ENCODE measurements around the gene CAB39.

The CAB39 gene

DNA sequence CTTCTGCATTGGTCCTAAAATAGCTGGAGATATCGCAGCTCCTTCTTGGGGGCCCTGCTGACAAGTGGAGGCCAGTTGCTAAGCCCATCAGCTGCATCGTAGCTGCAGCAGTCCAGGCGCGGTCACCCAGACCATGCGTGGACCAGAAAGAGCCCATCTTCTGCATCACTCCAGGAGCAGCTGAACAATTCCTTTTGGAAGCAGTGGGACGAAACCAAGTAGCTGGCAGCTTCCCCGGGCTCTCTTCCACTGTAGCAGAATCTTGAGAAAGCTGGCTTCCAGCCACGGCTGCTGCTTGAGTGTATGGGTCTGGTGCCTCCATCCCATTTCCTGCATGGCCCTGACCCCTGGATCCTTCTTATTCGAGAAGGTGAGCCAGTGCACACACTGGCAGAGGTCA, 22.2 kb upstream of the CAB39 start:
- Histone ChIP-seq H3K27ac (ENCODE audit: poor library complexity, severe bottlenecking) (peak overlapping the region; percentile 85), H3K9me3 (ENCODE audit: severe bottlenecking) (no peaks in the 10 kb centered on the region), H3K27me3 (ENCODE audit: insufficient read depth, poor library complexity, severe bottlenecking) (no peaks in the 10 kb centered on the region), H3K36me3 (ENCODE audit: low read depth) (no peaks in the 10 kb centered on the region), H3K4me1 (ENCODE audit: insufficient read depth, poor library complexity, severe bottlenecking) (peaks cover 52% of the 10 kb centered on the region), H3K4me3 (ENCODE audit: severe bottlenecking) (no peak overlapping the region)
- TF ChIP-seq, protein P1, sequence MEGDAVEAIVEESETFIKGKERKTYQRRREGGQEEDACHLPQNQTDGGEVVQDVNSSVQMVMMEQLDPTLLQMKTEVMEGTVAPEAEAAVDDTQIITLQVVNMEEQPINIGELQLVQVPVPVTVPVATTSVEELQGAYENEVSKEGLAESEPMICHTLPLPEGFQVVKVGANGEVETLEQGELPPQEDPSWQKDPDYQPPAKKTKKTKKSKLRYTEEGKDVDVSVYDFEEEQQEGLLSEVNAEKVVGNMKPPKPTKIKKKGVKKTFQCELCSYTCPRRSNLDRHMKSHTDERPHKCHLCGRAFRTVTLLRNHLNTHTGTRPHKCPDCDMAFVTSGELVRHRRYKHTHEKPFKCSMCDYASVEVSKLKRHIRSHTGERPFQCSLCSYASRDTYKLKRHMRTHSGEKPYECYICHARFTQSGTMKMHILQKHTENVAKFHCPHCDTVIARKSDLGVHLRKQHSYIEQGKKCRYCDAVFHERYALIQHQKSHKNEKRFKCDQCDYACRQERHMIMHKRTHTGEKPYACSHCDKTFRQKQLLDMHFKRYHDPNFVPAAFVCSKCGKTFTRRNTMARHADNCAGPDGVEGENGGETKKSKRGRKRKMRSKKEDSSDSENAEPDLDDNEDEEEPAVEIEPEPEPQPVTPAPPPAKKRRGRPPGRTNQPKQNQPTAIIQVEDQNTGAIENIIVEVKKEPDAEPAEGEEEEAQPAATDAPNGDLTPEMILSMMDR (IDR thresholded peaks at IDR 0.05; ENCODE audit: poor library complexity, severe bottlenecking), result no peak
- DNase-seq (ENCODE audit: low spot score) (no peak), ATAC-seq (ENCODE audit: low read depth) (no peak)

GRCh38 chr2:230691005-230691647, 21.5 kb upstream of the CAB39 start:
- peak; percentile 85 for ATAC-seq (ENCODE audit: low read depth)
- Histone ChIP-seq H3K36me3 (ENCODE audit: low read depth) (no peaks in the 10 kb centered on the region), H3K4me3 (ENCODE audit: severe bottlenecking) (no peak overlapping the region), H3K9me3 (ENCODE audit: severe bottlenecking) (no peaks in the 10 kb centered on the region), H3K27ac (ENCODE audit: poor library complexity, severe bottlenecking) (peak overlapping the region; percentile 85), H3K27me3 (ENCODE audit: insufficient read depth, poor library complexity, severe bottlenecking) (no peaks in the 10 kb centered on the region), H3K4me1 (ENCODE audit: insufficient read depth, poor library complexity, severe bottlenecking) (peaks cover 49% of the 10 kb centered on the region)
- peak; percentile 92 for DNase-seq (ENCODE audit: low spot score)
- TF ChIP-seq, protein P1 (IDR thresholded peaks at IDR 0.05; ENCODE audit: poor library complexity, severe bottlenecking), result no peak

- Histone ChIP-seq H3K4me3 (ENCODE audit: severe bottlenecking) (no peak overlapping the region), H3K9me3 (ENCODE audit: severe bottlenecking) (no peaks in the 10 kb centered on the region), H3K27ac (ENCODE audit: poor library complexity, severe bottlenecking) (peak overlapping the region; percentile 85), H3K4me1 (ENCODE audit: insufficient read depth, poor library complexity, severe bottlenecking) (peaks cover 39% of the 10 kb centered on the region), H3K36me3 (ENCODE audit: low read depth) (no peaks in the 10 kb centered on the region), H3K27me3 (ENCODE audit: insufficient read depth, poor library complexity, severe bottlenecking) (no peaks in the 10 kb centered on the region)
- DNase-seq (ENCODE audit: low spot score) (no peak), ATAC-seq (ENCODE audit: low read depth) (no peak)
- TF ChIP-seq, protein P1 (IDR thresholded peaks at IDR 0.05; ENCODE audit: poor library complexity, severe bottlenecking), result no peak
Measured at GRCh38 chr2:230692760-230693159, 19.9 kb upstream of the CAB39 start.

DNA sequence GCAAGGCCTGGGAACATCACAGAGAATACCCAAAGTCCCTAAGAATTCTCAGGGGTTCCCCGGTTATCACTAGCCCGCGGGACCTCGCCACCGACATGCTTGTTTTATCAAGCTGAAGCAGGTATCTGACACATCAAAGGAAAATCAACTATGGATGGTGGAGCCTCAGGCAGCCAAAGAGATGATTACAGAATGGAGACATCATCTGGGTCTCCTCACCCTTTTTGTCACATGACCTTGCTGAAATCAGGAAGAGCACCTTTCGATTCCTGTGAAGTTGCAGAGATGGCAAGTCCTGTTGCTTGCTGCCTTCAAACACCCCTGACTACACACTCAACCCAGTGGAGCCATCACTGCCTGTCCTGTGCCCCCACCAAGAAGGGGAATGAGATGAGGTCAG, 19.2 kb upstream of the CAB39 start:
- ATAC-seq (ENCODE audit: low read depth) (no peak), DNase-seq (ENCODE audit: low spot score) (no peak)
- Histone ChIP-seq H3K27ac (ENCODE audit: poor library complexity, severe bottlenecking) (peak overlapping the region; percentile 85), H3K4me3 (ENCODE audit: severe bottlenecking) (no peak overlapping the region), H3K36me3 (ENCODE audit: low read depth) (no peaks in the 10 kb centered on the region), H3K9me3 (ENCODE audit: severe bottlenecking) (no peaks in the 10 kb centered on the region), H3K27me3 (ENCODE audit: insufficient read depth, poor library complexity, severe bottlenecking) (no peaks in the 10 kb centered on the region), H3K4me1 (ENCODE audit: insufficient read depth, poor library complexity, severe bottlenecking) (peaks cover 32% of the 10 kb centered on the region)
- TF ChIP-seq, protein P1 (IDR thresholded peaks at IDR 0.05; ENCODE audit: poor library complexity, severe bottlenecking), result no peak

DNA sequence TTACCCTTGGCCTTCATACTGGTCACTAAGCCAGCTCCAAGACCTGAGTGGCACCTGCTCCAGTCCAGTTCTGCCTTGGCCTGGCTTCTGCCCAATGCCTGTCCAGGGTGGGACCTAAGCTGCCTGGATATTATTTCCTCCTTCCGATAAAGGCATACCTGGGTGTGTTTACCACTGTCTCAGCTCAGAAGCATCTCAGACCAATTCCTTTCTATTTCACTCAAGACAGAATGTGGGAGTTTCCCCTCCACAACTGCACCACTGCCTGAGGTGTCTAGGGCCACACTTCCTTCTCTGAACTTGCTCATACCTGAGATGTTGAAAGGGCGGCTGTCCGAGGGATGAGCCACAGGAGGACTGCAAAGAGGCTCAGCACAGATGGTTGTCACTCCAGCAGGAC, 18.4 kb upstream of the CAB39 start:
- Histone ChIP-seq H3K9me3 (ENCODE audit: severe bottlenecking) (no peaks in the 10 kb centered on the region), H3K4me3 (ENCODE audit: severe bottlenecking) (no peak overlapping the region), H3K4me1 (ENCODE audit: insufficient read depth, poor library complexity, severe bottlenecking) (peaks cover 30% of the 10 kb centered on the region), H3K27ac (ENCODE audit: poor library complexity, severe bottlenecking) (peak overlapping the region; percentile 85), H3K36me3 (ENCODE audit: low read depth) (no peaks in the 10 kb centered on the region), H3K27me3 (ENCODE audit: insufficient read depth, poor library complexity, severe bottlenecking) (no peaks in the 10 kb centered on the region)
- ATAC-seq (ENCODE audit: low read depth), result peak; percentile 78
- TF ChIP-seq, protein P1 (IDR thresholded peaks at IDR 0.05; ENCODE audit: poor library complexity, severe bottlenecking), result no peak
- no peak for DNase-seq (ENCODE audit: low spot score)
